ENCODE results near the gene TTC32.

- no peak for TF ChIP-seq POLR2A (IDR thresholded peaks at IDR 0.05)
- no peak for TF ChIP-seq CTCF (IDR thresholded peaks at IDR 0.05)
These were observed 29.9 kb downstream of the TTC32 start for GRCh38 chr2:19871836-19872235.

All from adrenal gland (tissue), 5 donors.